ENCODE data around the gene ARHGAP32.

ARHGAP32 gene

DNA sequence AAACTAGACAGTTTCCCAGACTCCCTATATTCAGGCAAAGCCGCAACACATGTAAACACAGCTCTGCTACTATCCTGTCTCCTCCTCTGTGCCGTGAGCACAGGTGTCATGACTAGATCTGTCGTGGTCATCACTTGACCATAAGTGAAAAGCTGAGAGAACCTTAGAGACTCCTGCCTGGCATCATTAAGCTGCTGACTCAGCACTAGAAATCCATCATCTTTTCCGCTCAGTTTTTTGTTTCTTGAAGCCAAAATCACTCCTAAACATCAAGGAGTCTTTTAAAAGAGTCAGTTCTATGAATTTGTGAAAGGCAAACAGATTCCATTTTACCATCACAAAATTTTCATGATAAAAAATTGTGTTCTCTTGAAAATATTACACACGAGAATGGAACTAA is 147.0 kb downstream of the ARHGAP32 start:
- H3K27me3 ChIP-seq (replicated peaks; ENCODE audit: control insufficient read depth, insufficient read depth, low read length, poor library complexity, severe bottlenecking), result no peaks in the 10 kb centered on the region
- no peak overlapping the region for H3K4me3 ChIP-seq (ENCODE audit: insufficient read depth, low read depth, low read length, poor library complexity, severe bottlenecking)
- H3K4me1 ChIP-seq (ENCODE audit: control insufficient read depth, insufficient read depth, low read length, poor library complexity, severe bottlenecking), result no peaks in the 10 kb centered on the region
- no peak for DNase-seq
- H3K27ac ChIP-seq (ENCODE audit: insufficient read depth, low read length, poor library complexity, severe bottlenecking), result no peak overlapping the region
- H3K36me3 ChIP-seq (ENCODE audit: control insufficient read depth, insufficient read depth, low read length), result no peaks in the 10 kb centered on the region
- H3K9me3 ChIP-seq (ENCODE audit: control insufficient read depth, low read length), result no peaks in the 10 kb centered on the region

- Histone ChIP-seq H3K27me3 (replicated peaks; ENCODE audit: control insufficient read depth, insufficient read depth, low read length, poor library complexity, severe bottlenecking) (no peaks in the 10 kb centered on the region), H3K36me3 (ENCODE audit: control insufficient read depth, insufficient read depth, low read length) (no peaks in the 10 kb centered on the region), H3K9me3 (ENCODE audit: control insufficient read depth, low read length) (no peaks in the 10 kb centered on the region), H3K4me1 (ENCODE audit: control insufficient read depth, insufficient read depth, low read length, poor library complexity, severe bottlenecking) (no peaks in the 10 kb centered on the region), H3K27ac (ENCODE audit: insufficient read depth, low read length, poor library complexity, severe bottlenecking) (no peak overlapping the region), H3K4me3 (ENCODE audit: insufficient read depth, low read depth, low read length, poor library complexity, severe bottlenecking) (no peak overlapping the region)
- DNase-seq, result no peak
Measured at GRCh38 chr11:129042503-129042902, 149.6 kb downstream of the ARHGAP32 start.

DNA sequence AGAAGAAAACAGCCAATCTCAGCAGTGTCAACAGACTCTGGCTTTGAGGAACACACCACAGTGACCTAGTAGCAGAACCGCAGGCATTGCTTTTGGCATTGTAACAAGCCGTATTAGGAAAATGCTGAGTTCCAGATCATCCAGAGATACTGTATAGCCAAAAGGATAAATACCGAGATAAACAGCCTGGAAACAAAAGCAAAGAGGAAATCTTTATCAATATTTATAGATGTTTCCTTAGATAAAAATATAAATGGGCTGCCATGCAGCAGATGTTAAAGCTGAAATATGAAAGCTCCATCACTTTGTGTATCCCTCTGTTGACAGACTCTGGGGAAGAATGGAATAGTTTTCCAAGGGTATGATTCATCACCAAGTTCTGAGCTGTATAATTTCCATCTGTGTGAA is 150.5 kb downstream of the ARHGAP32 start:
- H3K36me3 ChIP-seq (ENCODE audit: control insufficient read depth, insufficient read depth, low read length), result no peaks in the 10 kb centered on the region
- no peak overlapping the region for H3K27ac ChIP-seq (ENCODE audit: insufficient read depth, low read length, poor library complexity, severe bottlenecking)
- H3K4me1 ChIP-seq (ENCODE audit: control insufficient read depth, insufficient read depth, low read length, poor library complexity, severe bottlenecking), result no peaks in the 10 kb centered on the region
- no peak overlapping the region for H3K4me3 ChIP-seq (ENCODE audit: insufficient read depth, low read depth, low read length, poor library complexity, severe bottlenecking)
- DNase-seq, result no peak
- H3K27me3 ChIP-seq (replicated peaks; ENCODE audit: control insufficient read depth, insufficient read depth, low read length, poor library complexity, severe bottlenecking), result no peaks in the 10 kb centered on the region
- no peaks in the 10 kb centered on the region for H3K9me3 ChIP-seq (ENCODE audit: control insufficient read depth, low read length)

DNA sequence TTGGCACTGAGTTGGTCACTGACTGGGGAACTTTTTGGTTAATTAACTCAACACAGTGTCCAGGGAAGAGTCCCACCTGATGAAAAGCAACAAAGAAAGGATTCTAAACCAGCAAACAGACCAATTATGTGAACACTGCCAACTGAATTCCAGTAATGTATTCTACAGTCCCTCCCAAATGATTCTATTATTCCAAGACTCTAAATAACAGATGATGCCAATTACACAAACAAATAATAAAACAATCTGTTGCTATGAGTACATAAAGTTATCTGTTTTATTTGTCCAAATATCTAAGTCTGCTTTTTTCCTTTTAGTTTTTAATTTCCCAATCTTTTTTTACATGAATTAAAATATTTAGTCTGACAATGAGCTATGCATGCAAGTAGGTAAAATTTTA is 151.2 kb downstream of the ARHGAP32 start:
- H3K27ac ChIP-seq (ENCODE audit: insufficient read depth, low read length, poor library complexity, severe bottlenecking), result no peak overlapping the region
- DNase-seq, result no peak
- H3K27me3 ChIP-seq (replicated peaks; ENCODE audit: control insufficient read depth, insufficient read depth, low read length, poor library complexity, severe bottlenecking), result no peaks in the 10 kb centered on the region
- no peaks in the 10 kb centered on the region for H3K4me1 ChIP-seq (ENCODE audit: control insufficient read depth, insufficient read depth, low read length, poor library complexity, severe bottlenecking)
- H3K9me3 ChIP-seq (ENCODE audit: control insufficient read depth, low read length), result no peaks in the 10 kb centered on the region
- H3K36me3 ChIP-seq (ENCODE audit: control insufficient read depth, insufficient read depth, low read length), result no peaks in the 10 kb centered on the region
- no peak overlapping the region for H3K4me3 ChIP-seq (ENCODE audit: insufficient read depth, low read depth, low read length, poor library complexity, severe bottlenecking)

GRCh38 chr11:129035244-129035643 is 156.9 kb downstream of the ARHGAP32 start:
- DNase-seq, result no peak
- no peaks in the 10 kb centered on the region for H3K27me3 ChIP-seq (replicated peaks; ENCODE audit: control insufficient read depth, insufficient read depth, low read length, poor library complexity, severe bottlenecking)
- no peaks in the 10 kb centered on the region for H3K36me3 ChIP-seq (ENCODE audit: control insufficient read depth, insufficient read depth, low read length)
- no peak overlapping the region for H3K27ac ChIP-seq (ENCODE audit: insufficient read depth, low read length, poor library complexity, severe bottlenecking)
- H3K4me1 ChIP-seq (ENCODE audit: control insufficient read depth, insufficient read depth, low read length, poor library complexity, severe bottlenecking), result no peaks in the 10 kb centered on the region
- no peaks in the 10 kb centered on the region for H3K9me3 ChIP-seq (ENCODE audit: control insufficient read depth, low read length)
- H3K4me3 ChIP-seq (ENCODE audit: insufficient read depth, low read depth, low read length, poor library complexity, severe bottlenecking), result no peak overlapping the region

DNA sequence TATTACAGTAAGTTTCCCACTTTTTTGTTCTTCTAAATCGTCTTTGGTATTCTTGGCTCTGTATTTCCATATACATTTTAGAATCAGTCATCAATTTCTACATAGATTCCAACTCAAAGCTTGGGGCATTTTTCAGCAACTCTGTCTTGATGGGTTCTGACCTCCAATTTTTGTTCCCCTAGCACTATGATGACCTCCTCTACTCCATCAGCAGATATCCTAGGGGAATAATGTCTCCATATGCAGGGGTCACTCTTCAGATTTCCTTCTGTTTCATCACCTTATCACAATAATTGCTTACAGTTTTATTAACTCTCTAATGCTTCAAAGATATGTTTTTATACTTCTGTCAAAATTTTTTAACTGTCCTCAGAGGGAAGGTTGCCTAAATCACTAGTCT is 158.1 kb downstream of the ARHGAP32 start:
- no peaks in the 10 kb centered on the region for H3K9me3 ChIP-seq (ENCODE audit: control insufficient read depth, low read length)
- no peaks in the 10 kb centered on the region for H3K27me3 ChIP-seq (replicated peaks; ENCODE audit: control insufficient read depth, insufficient read depth, low read length, poor library complexity, severe bottlenecking)
- H3K4me1 ChIP-seq (ENCODE audit: control insufficient read depth, insufficient read depth, low read length, poor library complexity, severe bottlenecking), result no peaks in the 10 kb centered on the region

GRCh38 chr11:129023968-129024676 is 168.0 kb downstream of the ARHGAP32 start:
- Histone ChIP-seq H3K27ac (ENCODE audit: insufficient read depth, low read length, poor library complexity, severe bottlenecking) (no peak overlapping the region), H3K27me3 (replicated peaks; ENCODE audit: control insufficient read depth, insufficient read depth, low read length, poor library complexity, severe bottlenecking) (no peaks in the 10 kb centered on the region), H3K4me3 (ENCODE audit: insufficient read depth, low read depth, low read length, poor library complexity, severe bottlenecking) (no peak overlapping the region), H3K9me3 (ENCODE audit: control insufficient read depth, low read length) (no peaks in the 10 kb centered on the region), H3K36me3 (ENCODE audit: control insufficient read depth, insufficient read depth, low read length) (no peaks in the 10 kb centered on the region), H3K4me1 (ENCODE audit: control insufficient read depth, insufficient read depth, low read length, poor library complexity, severe bottlenecking) (no peaks in the 10 kb centered on the region)
- DNase-seq, result no peak

More for the DNA sequence above, 158.1 kb downstream of the ARHGAP32 start:
- no peaks in the 10 kb centered on the region for H3K36me3 ChIP-seq (ENCODE audit: control insufficient read depth, insufficient read depth, low read length)
- H3K4me3 ChIP-seq (ENCODE audit: insufficient read depth, low read depth, low read length, poor library complexity, severe bottlenecking), result no peak overlapping the region
- H3K27ac ChIP-seq (ENCODE audit: insufficient read depth, low read length, poor library complexity, severe bottlenecking), result no peak overlapping the region
- DNase-seq, result no peak

- Histone ChIP-seq H3K36me3 (ENCODE audit: control insufficient read depth, insufficient read depth, low read length) (no peaks in the 10 kb centered on the region), H3K4me1 (ENCODE audit: control insufficient read depth, insufficient read depth, low read length, poor library complexity, severe bottlenecking) (no peaks in the 10 kb centered on the region)
Measured at GRCh38 chr11:129021295-129021694, 170.8 kb downstream of the ARHGAP32 start.

GRCh38 chr11:129018991-129019390 is 173.1 kb downstream of the ARHGAP32 start:
- Histone ChIP-seq H3K4me3 (ENCODE audit: insufficient read depth, low read depth, low read length, poor library complexity, severe bottlenecking) (no peak overlapping the region), H3K27ac (ENCODE audit: insufficient read depth, low read length, poor library complexity, severe bottlenecking) (no peak overlapping the region), H3K27me3 (replicated peaks; ENCODE audit: control insufficient read depth, insufficient read depth, low read length, poor library complexity, severe bottlenecking) (no peaks in the 10 kb centered on the region), H3K9me3 (ENCODE audit: control insufficient read depth, low read length) (no peaks in the 10 kb centered on the region), H3K4me1 (ENCODE audit: control insufficient read depth, insufficient read depth, low read length, poor library complexity, severe bottlenecking) (no peaks in the 10 kb centered on the region), H3K36me3 (ENCODE audit: control insufficient read depth, insufficient read depth, low read length) (no peaks in the 10 kb centered on the region)
- DNase-seq, result no peak

More at GRCh38 chr11:129021295-129021694, 170.8 kb downstream of the ARHGAP32 start:
- DNase-seq, result no peak
- Histone ChIP-seq H3K27me3 (replicated peaks; ENCODE audit: control insufficient read depth, insufficient read depth, low read length, poor library complexity, severe bottlenecking) (no peaks in the 10 kb centered on the region), H3K9me3 (ENCODE audit: control insufficient read depth, low read length) (no peaks in the 10 kb centered on the region), H3K27ac (ENCODE audit: insufficient read depth, low read length, poor library complexity, severe bottlenecking) (no peak overlapping the region), H3K4me3 (ENCODE audit: insufficient read depth, low read depth, low read length, poor library complexity, severe bottlenecking) (no peak overlapping the region)

DNA sequence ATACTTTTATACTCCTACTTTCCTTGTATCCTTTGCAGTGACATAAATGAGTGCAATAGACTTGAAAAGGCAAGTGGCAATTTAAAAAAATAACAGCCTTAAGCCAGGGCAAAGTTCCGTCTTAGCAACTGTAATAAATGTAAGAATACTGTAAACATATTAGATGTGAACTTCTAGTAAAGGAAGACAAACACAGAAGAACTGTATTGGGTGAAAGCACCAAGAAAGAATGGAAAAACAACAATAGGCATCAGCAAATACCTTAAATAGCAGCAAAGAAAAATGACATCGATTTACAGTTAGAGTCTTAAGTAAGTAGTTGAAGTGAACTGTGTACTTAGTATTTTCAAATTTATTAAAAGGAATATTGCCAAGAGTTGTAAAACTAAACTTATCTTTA is 174.0 kb downstream of the ARHGAP32 start:
- H3K9me3 ChIP-seq (ENCODE audit: control insufficient read depth, low read length), result no peaks in the 10 kb centered on the region
- H3K36me3 ChIP-seq (ENCODE audit: control insufficient read depth, insufficient read depth, low read length), result no peaks in the 10 kb centered on the region
- no peak overlapping the region for H3K4me3 ChIP-seq (ENCODE audit: insufficient read depth, low read depth, low read length, poor library complexity, severe bottlenecking)
- no peak for DNase-seq
- H3K4me1 ChIP-seq (ENCODE audit: control insufficient read depth, insufficient read depth, low read length, poor library complexity, severe bottlenecking), result no peaks in the 10 kb centered on the region
- no peak overlapping the region for H3K27ac ChIP-seq (ENCODE audit: insufficient read depth, low read length, poor library complexity, severe bottlenecking)
- no peaks in the 10 kb centered on the region for H3K27me3 ChIP-seq (replicated peaks; ENCODE audit: control insufficient read depth, insufficient read depth, low read length, poor library complexity, severe bottlenecking)
